ENCODE results near the gene PELI2.

The PELI2 gene

DNA sequence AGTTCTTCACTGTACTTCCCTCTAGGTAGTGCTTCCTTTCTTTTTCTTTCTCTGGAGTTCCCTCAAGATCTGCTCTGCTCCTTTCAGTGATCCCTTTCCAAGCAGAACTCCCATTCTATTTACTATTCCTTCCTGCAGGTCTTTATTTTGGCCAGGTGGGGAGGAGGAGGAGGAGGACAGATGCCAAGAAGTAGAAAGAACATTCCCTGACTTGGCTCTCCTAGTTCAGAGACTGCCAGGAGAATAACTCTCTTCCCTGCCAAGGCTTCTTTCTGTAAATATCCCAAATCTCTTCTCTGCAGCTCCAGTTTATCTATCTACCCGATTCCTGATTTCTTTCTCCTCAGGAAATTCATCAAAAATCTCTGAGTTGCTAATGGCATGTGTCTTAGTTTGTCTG lies 231.7 kb downstream of the PELI2 start:
- CTCF ChIA-PET = interaction anchor here (1.0 kb wide), 1 partner anchor 20 kb away, joined by 3 read pairs; no protein-coding TSS in a partner anchor
- DNase-seq (ENCODE audit: extremely low spot score) = no peak
- TF ChIP-seq CTCF (IDR thresholded peaks at IDR 0.05; ENCODE audit: control extremely low read depth, extremely low read depth, low read depth, missing control alignments) = no peak
- POLR2A ChIA-PET = no interaction called here

All from GM10248 (cell line).